ENCODE measurements around the gene ZFAND3.
"Not testable (repeated sequence)": the region's sequence is repeated elsewhere in the genome, so short reads cannot be mapped to it uniquely, and the experiment has no call there.

ZFAND3 gene

DNA sequence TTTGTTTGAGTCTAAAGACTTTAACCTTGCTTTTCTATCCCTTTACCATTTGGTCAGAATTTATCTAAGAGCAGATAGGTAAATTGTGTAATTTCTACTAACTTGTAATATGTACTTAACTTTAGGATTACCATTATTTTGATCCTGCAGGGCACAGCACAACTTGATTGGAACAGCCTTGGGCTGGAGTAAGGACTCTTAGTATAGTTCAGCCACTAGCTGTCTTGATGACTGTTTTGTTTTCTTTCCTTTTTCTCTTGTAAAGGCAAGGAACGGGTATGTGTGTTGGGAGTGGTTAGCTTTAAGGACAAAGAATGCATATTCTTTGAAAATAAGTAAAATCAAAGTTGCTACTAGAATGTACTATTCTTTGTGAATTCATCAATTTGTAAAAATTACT, 203.2 kb downstream of the ZFAND3 start:
- DNase-seq (no peak), ATAC-seq (no peak)
- Mint-ChIP-seq H3K4me3 (no peak overlapping the region), H3K9me3 (peaks cover 9% of the 10 kb centered on the region), H3K36me3 (ENCODE audit: low read depth) (peaks cover 12% of the 10 kb centered on the region), H3K27me3 (no peaks in the 10 kb centered on the region), H3K27ac (no peak overlapping the region), H3K4me1 (peaks cover 21% of the 10 kb centered on the region)

DNA sequence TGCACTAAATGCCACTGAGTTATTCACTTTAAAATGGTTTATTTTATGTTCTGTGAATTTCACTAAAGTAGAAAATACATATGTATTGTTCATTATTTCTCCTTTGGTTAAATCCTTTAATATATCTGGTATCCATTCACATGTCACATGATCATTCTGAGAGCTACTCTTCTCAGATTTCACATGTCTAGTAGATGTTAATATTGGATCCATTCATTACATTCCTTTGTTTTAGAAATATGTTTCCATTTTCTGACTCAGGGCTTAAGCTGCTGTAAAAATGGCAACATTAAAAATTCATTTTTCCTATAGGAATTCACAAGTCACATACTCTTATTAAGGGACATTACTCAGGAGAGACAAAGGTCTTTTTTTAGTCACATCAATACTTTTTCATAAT, 205.4 kb downstream of the ZFAND3 start:
- Mint-ChIP-seq H3K9me3 (peaks cover 9% of the 10 kb centered on the region), H3K4me1 (peaks cover 33% of the 10 kb centered on the region), H3K27me3 (no peaks in the 10 kb centered on the region), H3K27ac (no peak overlapping the region), H3K36me3 (ENCODE audit: low read depth) (peaks cover 14% of the 10 kb centered on the region), H3K4me3 (no peak overlapping the region)
- DNase-seq (no peak), ATAC-seq (no peak)

DNA sequence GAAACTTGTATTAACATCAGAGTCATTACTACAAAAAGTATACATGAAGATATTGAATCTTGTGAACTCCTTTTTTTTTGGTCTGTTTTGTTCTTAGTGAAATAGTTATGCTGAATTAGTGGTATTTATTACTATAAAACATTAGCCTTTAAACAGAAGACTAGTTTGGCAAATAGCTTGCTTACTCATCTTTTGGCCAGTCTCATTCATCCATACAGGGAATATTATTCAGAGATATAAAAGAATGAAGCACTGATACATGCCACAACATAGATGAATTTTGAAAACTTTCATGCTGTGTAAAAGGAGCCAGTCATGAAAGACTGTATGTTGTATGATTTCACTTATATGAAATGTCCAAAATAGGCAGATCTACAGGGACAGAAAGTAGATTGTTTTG, 205.9 kb downstream of the ZFAND3 start:
- Mint-ChIP-seq H3K9me3 (peaks cover 9% of the 10 kb centered on the region), H3K27ac (no peak overlapping the region), H3K4me1 (peaks cover 33% of the 10 kb centered on the region), H3K27me3 (no peaks in the 10 kb centered on the region), H3K4me3 (no peak overlapping the region), H3K36me3 (ENCODE audit: low read depth) (peaks cover 15% of the 10 kb centered on the region)
- DNase-seq (no peak), ATAC-seq (no peak)

DNA sequence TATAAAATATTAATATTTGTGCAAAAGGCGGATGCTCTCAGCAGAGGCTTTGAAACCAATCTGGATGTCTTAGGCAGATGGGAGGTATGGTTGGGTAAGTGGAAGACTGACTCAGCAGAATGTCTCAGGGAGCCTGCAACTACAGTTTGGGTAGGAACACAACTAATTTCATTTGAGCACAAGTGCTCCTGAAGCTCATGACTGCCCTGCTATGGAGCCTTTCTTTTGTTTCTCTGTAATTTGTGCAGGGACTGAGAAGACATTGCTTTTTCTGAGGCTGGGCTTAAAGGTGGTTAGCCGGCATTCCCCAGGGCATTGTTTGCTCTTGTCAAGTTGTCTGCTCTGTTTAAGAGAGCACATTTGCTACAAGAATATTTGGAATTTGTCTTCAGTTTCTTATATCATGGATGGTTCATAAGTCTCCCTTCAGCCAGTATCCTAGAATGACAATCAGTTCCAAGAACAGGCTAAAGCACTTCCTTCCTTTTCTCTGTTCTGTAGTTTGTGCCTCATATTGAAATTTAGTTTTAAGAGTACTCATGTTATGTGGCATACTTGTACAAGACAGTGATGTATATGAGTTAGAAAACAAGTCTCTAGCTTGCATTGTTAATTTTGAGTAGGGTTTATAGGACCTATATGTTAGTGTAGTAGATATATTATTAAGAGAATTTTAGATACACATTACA, 208.3 kb downstream of the ZFAND3 start:
- Mint-ChIP-seq H3K36me3 (ENCODE audit: low read depth) (peaks cover 15% of the 10 kb centered on the region), H3K27ac (no peak overlapping the region), H3K27me3 (no peaks in the 10 kb centered on the region), H3K4me3 (no peak overlapping the region), H3K4me1 (peaks cover 43% of the 10 kb centered on the region), H3K9me3 (peaks cover 9% of the 10 kb centered on the region)
- ATAC-seq, result no peak
- no peak for DNase-seq

DNA sequence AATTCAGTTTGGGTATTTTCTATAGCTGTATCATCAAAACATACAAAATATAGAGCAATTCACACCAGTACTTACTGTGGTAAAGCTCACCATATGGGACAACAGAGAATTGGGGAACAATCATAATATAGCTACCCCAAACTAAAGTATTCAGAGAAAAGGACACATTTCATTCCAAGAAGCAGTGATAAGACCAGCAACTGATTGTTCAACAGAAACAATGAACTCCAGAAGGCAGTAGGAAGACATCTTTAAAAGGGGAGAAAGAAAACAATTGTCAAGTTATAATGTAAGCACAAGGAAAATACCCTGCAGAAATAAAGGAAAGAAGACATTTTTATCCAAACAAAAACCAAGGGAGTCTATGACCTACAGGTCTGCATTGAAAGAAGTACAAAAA, 210.9 kb downstream of the ZFAND3 start:
- peaks cover 61% of the 10 kb centered on the region for H3K4me1 Mint-ChIP-seq
- peaks cover 5% of the 10 kb centered on the region for H3K36me3 Mint-ChIP-seq (ENCODE audit: low read depth)
- no peak overlapping the region for H3K27ac Mint-ChIP-seq
- H3K27me3 Mint-ChIP-seq, result no peaks in the 10 kb centered on the region
- no peak for ATAC-seq
- no peak overlapping the region for H3K4me3 Mint-ChIP-seq
- no peak for DNase-seq
- no peaks in the 10 kb centered on the region for H3K9me3 Mint-ChIP-seq

DNA sequence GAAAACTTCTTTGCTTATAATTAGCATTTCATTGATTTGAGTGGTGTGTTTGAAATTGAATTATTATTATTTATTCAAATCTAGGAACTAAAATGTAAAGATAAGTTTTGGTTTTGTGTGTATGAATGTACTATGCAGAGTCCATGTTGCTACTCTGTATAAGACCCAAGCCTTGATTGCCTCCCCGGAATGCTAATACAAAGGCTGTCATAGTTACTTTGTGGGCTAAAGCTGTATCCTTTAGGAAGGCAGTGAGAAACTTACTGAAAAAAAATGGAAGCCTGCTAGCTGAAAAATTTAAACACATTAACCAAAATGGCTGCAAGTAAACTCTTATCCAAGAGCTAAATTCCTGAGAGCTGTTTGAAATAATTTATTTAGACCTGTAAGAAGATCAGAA, 213.3 kb downstream of the ZFAND3 start:
- H3K4me3 Mint-ChIP-seq, result no peak overlapping the region
- no peaks in the 10 kb centered on the region for H3K27me3 Mint-ChIP-seq
- DNase-seq (no peak), ATAC-seq (no peak)
- no peaks in the 10 kb centered on the region for H3K9me3 Mint-ChIP-seq
- peaks cover 5% of the 10 kb centered on the region for H3K36me3 Mint-ChIP-seq (ENCODE audit: low read depth)
- H3K27ac Mint-ChIP-seq, result no peak overlapping the region
- peaks cover 49% of the 10 kb centered on the region for H3K4me1 Mint-ChIP-seq

DNA sequence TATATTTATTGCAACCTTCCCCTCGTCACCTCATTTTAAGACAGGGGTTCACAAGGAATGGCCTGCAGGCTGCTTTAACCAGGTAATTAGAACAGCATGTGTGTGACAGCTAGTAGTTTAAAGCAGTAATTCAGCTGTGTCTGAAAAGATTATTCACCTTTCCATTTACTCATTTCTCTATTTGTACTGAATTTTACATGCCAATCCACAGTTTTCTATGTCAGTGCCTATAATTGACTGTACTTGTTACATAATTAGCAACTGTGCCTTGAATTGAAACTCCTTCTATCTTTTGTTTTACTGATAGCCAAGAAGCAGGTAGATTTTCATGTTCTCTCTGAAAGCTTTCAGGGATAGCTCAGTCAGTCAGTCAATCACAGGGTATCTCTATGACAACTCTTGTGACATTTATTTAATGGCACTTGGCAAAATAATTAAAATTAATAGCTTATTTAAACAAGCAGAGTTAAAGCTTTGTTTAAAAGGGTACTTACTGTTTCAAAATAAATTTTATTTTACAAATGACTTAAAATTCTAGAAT, 214.0 kb downstream of the ZFAND3 start:
- no peaks in the 10 kb centered on the region for H3K9me3 Mint-ChIP-seq
- ATAC-seq, result no peak
- H3K36me3 Mint-ChIP-seq (ENCODE audit: low read depth), result peaks cover 5% of the 10 kb centered on the region
- no peak overlapping the region for H3K4me3 Mint-ChIP-seq
- no peak for DNase-seq
- H3K27ac Mint-ChIP-seq, result no peak overlapping the region
- H3K27me3 Mint-ChIP-seq, result no peaks in the 10 kb centered on the region
- peaks cover 43% of the 10 kb centered on the region for H3K4me1 Mint-ChIP-seq

DNA sequence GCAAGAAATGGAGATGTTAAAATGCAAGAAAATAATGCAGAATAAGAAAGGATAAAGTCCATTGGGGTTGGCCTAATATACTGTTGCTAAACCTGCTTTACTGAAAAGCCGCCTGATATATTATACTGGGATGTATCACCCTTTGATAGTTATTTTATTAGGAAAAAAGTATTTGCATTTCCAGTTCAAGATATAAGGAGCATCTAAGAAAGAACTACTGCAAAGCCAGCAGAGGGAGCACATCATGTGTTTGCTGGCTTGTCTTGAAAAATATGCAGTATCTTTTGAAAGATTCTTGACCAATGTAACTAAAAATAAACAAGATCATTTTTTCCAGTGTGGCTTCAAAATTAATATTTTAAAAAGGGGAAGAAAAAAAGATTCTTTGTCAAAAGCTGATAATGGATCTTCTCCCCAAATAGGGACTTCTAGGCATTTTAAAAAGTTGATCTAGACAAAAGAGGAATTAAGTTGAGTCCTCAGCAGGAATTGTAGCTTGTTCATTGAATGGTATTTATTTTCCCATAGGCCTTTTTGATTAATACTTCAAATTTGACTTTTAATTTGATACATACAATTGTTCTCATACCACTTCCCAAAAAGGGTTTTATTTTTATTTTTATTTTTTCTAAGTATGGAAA, 214.9 kb downstream of the ZFAND3 start:
- Mint-ChIP-seq H3K4me3 (no peak overlapping the region), H3K27me3 (no peaks in the 10 kb centered on the region), H3K27ac (no peak overlapping the region), H3K36me3 (ENCODE audit: low read depth) (peaks cover 3% of the 10 kb centered on the region), H3K4me1 (peaks cover 37% of the 10 kb centered on the region), H3K9me3 (no peaks in the 10 kb centered on the region)
- DNase-seq (no peak), ATAC-seq (no peak)

DNA sequence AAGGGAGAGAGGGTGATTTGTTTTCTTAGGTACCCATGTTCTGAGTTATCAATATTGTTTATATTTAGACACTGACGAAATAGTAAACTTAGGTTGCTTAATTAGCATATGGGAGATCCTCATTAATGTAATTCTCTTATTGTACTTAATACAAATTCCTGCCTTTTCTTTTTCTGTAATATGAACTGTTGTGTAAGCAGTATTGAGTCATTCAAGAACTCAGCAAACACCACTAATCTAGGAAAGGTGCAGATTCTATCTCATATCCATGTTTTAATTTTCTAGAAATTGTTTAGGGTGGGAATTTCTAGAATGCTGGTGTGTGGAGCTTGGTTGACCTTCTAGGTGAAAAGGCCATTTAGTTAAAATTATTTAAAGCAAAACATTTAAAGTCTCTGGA, 216.0 kb downstream of the ZFAND3 start:
- no peak overlapping the region for H3K27ac Mint-ChIP-seq
- no peaks in the 10 kb centered on the region for H3K27me3 Mint-ChIP-seq
- no peak for ATAC-seq

DNA sequence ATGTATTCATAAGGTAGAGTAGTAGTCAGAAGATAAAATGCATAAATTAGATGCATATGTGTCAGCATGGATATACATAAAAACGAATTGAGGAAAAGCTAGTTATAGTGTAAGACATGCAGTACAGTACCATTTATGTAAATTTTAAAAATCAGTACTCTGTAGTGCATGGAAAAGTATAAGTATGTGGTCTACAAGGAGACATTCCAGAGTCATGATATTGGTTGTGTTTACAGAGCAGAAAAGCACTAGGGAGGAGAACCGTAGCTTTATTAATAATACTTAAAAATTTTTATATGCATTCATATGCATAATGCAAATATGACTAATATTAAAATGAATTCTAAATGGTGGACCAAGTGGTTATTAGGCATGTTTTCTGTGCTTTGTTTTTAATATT, 220.0 kb downstream of the ZFAND3 start:
- Mint-ChIP-seq H3K27ac (no peak overlapping the region), H3K36me3 (ENCODE audit: low read depth) (peaks cover 3% of the 10 kb centered on the region), H3K4me3 (no peak overlapping the region), H3K9me3 (no peaks in the 10 kb centered on the region), H3K4me1 (peaks cover 12% of the 10 kb centered on the region), H3K27me3 (no peaks in the 10 kb centered on the region)
- DNase-seq, result no peak
- no peak for ATAC-seq

More for the DNA sequence above, 216.0 kb downstream of the ZFAND3 start:
- Mint-ChIP-seq H3K4me1 (peaks cover 37% of the 10 kb centered on the region), H3K4me3 (no peak overlapping the region), H3K9me3 (no peaks in the 10 kb centered on the region), H3K36me3 (ENCODE audit: low read depth) (peaks cover 2% of the 10 kb centered on the region)
- DNase-seq, result no peak

DNA sequence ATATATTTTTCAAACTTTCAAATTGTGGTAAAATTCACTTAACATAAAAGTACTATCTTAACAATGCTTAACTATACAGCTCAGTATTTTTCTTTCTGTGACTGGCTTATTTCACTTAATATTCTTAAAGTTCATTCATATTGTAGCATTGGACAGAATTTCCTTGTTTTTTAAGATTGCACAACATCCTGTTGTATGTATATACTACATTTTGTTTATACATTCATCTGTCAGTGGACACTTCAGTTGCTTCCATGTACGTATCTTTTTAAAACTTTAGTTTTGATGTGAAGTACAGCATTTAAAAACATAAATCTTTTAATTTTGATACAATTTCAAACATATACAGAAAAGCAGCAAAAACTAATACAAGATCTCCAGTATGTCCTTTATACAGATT, 220.7 kb downstream of the ZFAND3 start:
- no peak overlapping the region for H3K27ac Mint-ChIP-seq

DNA sequence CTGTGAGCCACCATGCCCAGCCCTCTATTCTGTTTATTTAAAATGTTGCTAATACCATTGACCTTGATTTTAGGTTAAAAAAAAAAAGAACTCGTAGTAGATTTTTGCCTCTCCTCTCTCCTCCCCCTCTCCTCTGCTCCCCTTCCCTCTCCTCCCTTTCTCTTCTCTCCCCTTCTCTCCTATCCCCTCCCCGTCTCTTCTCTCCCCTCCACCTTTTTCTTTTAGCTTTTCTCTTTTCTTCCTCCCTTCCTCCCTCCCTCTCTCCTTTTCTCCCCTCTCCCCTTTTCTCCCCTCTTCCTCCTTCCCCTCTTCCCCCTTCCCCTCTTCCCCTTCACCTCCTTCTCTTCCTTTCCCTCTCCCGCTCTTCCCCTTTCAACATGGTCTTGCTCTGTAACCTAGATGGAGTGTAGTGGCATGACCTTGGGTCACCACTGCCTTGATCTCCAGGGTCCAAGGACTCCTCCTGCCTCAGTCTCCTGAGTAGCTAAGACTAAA, 223.8 kb downstream of the ZFAND3 start:
- Mint-ChIP-seq H3K4me1 (peaks cover 4% of the 10 kb centered on the region), H3K4me3 (no peak overlapping the region), H3K27me3 (no peaks in the 10 kb centered on the region), H3K36me3 (ENCODE audit: low read depth) (peaks cover 2% of the 10 kb centered on the region), H3K9me3 (no peaks in the 10 kb centered on the region), H3K27ac (no peak overlapping the region)
- DNase-seq (no peak), ATAC-seq (no peak)

More for the DNA sequence above, 220.7 kb downstream of the ZFAND3 start:
- no peak overlapping the region for H3K4me3 Mint-ChIP-seq
- no peak for DNase-seq
- H3K9me3 Mint-ChIP-seq, result no peaks in the 10 kb centered on the region
- ATAC-seq, result no peak
- no peaks in the 10 kb centered on the region for H3K27me3 Mint-ChIP-seq
- H3K36me3 Mint-ChIP-seq (ENCODE audit: low read depth), result peaks cover 4% of the 10 kb centered on the region
- peaks cover 5% of the 10 kb centered on the region for H3K4me1 Mint-ChIP-seq

DNA sequence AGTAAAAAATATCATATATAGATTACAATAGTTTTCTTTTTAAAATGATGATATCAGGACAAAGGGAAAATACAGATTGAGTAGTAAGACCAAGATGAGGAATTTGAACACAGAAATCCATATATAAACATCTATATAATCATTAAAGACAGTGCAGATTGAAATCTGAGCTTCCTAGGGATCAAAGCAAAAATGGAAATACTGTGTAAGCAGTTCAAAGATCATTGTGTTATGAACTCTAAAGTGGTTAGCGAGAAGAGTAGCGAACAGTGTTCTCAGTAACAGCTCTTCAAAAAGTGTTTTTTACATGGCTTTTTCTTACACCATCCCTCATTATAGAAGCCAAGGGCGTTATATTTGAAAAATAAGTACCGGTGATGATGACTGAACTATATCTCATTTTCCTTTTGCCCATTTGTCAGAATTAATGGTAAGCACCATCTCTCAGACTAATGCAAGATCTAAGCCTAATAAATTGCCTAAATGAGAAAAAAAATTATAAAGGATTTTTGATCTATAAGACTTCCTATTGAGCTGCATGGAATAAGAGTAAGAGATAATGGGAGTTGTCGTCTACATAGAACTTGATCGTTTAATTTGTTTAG, 226.3 kb downstream of the ZFAND3 start:
- Mint-ChIP-seq H3K36me3 (ENCODE audit: low read depth) (peaks cover 16% of the 10 kb centered on the region), H3K4me1 (peaks cover 6% of the 10 kb centered on the region), H3K27ac (no peak overlapping the region), H3K4me3 (no peak overlapping the region), H3K27me3 (no peaks in the 10 kb centered on the region), H3K9me3 (peaks cover 6% of the 10 kb centered on the region)
- DNase-seq (no peak), ATAC-seq (no peak)

DNA sequence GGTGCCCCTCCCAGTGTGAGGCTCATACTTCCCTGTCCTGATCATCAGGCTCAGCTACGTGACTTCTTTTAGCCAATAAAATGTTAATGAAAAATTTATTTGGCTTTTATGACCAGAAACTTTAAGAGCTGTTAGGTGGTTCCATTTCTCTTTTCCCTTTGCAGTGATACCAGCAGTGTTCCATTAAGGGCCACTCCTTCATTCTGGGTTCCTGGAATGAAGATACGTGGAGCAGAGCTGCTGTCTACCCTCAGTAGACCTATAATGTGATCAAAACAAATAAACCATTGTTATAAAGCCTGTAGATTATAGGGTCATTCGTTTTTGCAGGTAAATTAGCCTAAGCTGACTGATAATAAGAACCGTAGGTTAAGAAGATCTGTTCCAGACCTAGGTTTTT, 228.0 kb downstream of the ZFAND3 start:
- Mint-ChIP-seq H3K27ac (no peak overlapping the region), H3K36me3 (ENCODE audit: low read depth) (peaks cover 17% of the 10 kb centered on the region), H3K27me3 (no peaks in the 10 kb centered on the region), H3K4me1 (peaks cover 8% of the 10 kb centered on the region), H3K9me3 (peaks cover 6% of the 10 kb centered on the region), H3K4me3 (no peak overlapping the region)
- no peak for ATAC-seq
- DNase-seq, result no peak

DNA sequence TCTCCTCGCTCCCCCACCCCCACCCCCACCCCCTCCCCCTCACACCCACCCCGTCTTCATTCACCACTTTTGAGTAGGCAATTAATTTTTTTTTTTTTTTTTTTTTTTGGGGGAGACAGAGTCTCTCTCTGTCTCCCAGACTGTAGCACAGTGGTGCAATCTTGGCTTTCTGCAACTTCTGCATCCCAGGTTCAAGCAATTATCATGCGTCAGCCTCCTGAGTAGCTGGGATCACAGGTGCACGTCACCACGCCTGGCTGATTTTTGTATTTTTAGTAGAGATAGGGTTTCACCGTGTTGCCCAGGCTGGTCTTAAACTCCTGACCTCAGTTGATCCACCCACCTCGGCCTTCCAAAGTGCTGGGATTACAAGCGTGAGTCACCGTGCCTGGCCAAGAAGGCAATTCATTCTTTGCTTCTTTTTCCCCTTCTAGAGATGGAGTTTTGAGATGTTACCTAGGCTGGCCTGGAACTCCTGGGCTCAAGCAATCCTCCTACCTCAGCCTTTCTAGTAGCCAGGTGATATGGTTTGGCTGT, 230.4 kb downstream of the ZFAND3 start:
- not testable (repeated sequence) for H3K27ac Mint-ChIP-seq, DNase-seq, H3K4me3 Mint-ChIP-seq, H3K27me3 Mint-ChIP-seq, ATAC-seq, H3K9me3 Mint-ChIP-seq
- Mint-ChIP-seq H3K36me3 (ENCODE audit: low read depth) (peaks cover 15% of the 10 kb centered on the region), H3K4me1 (peaks cover 20% of the 10 kb centered on the region)

Measured in activated naive CD8-positive, alpha-beta T cell treated with anti-CD3 and anti-CD28 coated beads, Interleukin-2, amount 50 U/mL, for 24 hours (primary cell).